ENCODE measurements around the gene SHB. TPM values are rescaled to one million over a fixed set of nuclear protein-coding genes. Genes with fewer than 3 reads are reported as not detected.
A peak's percentile ranks its signal among the peaks of the same experiment; 100 is the strongest.

The SHB gene
- total RNA-seq, 1 donor from 2014 or later: 3.1 TPM

DNA sequence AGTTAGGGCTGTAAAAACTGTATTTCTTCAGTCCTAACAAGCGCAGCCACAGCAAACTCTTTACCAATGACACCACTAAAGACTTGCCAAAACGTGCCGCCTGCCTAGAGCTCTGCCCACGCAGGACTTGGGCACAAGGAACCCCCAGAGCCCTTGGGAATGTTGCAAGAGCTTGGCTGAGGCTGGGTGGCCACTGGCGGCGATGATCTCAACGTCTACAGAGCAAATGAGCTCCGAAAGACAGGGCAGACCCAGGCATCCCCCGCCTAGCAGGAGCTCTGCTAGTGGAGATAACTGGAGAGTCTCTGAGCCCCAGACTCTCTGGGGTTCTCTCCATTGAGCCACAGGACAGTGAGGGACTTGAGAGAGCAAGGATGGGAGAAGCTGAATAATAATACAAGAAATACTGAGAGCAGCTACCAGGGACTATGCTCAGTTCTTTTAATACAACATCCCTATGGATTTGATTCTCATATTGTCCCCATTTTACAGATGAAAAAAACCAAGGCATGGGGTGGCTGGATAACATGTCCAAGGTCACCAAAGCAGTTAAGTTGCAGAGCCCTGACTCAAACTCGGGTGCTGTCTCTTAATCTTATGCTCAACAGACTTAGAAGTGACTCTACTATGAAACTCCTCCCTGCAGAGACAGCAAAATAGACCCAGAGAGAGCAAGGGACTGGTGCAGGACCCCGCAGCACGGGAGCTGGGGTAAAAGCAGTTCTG is 32.5 kb downstream of the SHB start:
- no peaks in the 10 kb centered on the region for H3K27me3 ChIP-seq (ENCODE audit: control insufficient read depth in 3 of 3, insufficient read depth in 3 of 3, low read length in 3 of 3)
- no peaks in the 10 kb centered on the region for H3K36me3 ChIP-seq (ENCODE audit: control insufficient read depth in 3 of 3, insufficient read depth in 3 of 3, low read length in 3 of 3)
- no peak overlapping the region for H3K9ac ChIP-seq (ENCODE audit: low read depth in 1 of 3, low read length in 3 of 3)
- peaks cover 14 to 42% (median 24%) of the 10 kb centered on the region in 3 donors for H3K4me1 ChIP-seq (ENCODE audit: control insufficient read depth in 3 of 3, insufficient read depth in 3 of 3, low read length in 3 of 3)
- H3K9me3 ChIP-seq (ENCODE audit: control insufficient read depth in 3 of 3, low read length in 3 of 3): no peaks in the 10 kb centered on the region
- H3K27ac ChIP-seq (ENCODE audit: low read depth, low read length): no peak overlapping the region
- no peak overlapping the region for H3K4me3 ChIP-seq (ENCODE audit: low read length in 3 of 3)

DNA sequence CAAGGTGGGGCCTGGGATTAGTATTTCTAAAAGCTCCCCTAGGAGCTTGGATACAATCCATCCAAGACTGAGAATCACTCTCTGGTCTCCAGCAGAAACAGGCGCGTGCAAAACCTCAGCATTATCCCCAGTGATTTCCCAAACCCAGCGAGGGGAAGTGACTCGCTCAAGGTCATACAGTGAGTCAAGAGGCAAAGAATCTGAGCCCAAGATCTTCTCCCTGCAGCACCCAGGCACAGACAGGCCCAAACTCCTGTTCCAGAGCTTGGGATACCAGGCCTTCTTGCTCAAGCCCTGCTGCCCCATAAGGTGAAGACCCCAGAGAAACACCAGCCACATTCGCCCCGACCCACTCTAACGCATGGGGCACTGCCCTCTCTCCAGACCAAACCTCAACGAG is 33.2 kb downstream of the SHB start:
- no peak overlapping the region for H3K27ac ChIP-seq (ENCODE audit: low read depth, low read length)
- H3K9me3 ChIP-seq (ENCODE audit: control insufficient read depth in 3 of 3, low read length in 3 of 3): no peaks in the 10 kb centered on the region
- no peaks in the 10 kb centered on the region for H3K27me3 ChIP-seq (ENCODE audit: control insufficient read depth in 3 of 3, insufficient read depth in 3 of 3, low read length in 3 of 3)
- no peaks in the 10 kb centered on the region for H3K36me3 ChIP-seq (ENCODE audit: control insufficient read depth in 3 of 3, insufficient read depth in 3 of 3, low read length in 3 of 3)
- no peak overlapping the region for H3K9ac ChIP-seq (ENCODE audit: low read depth in 1 of 3, low read length in 3 of 3)
- no peak overlapping the region for H3K4me3 ChIP-seq (ENCODE audit: low read length in 3 of 3)
- H3K4me1 ChIP-seq (ENCODE audit: control insufficient read depth in 3 of 3, insufficient read depth in 3 of 3, low read length in 3 of 3): peaks cover 14 to 42% (median 22%) of the 10 kb centered on the region in 3 donors

DNA sequence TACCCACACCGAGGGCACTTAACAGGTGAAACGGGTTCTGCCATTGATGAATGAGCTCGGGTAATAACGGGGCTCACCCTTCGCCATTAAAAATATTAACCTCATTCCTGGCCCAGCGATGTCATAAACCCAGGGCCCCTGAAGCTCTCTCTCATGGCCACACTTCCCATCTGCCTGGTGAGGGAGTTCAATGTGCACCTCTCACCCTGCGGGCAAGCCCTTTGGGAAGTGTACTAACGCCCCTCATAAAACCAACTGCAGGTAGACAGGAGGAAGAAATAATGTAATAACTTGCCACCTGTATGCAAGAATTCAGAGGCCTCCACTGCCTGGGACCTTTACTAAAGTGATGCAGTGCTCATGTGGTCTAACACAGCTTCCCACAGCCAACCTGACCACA is 35.1 kb downstream of the SHB start:
- Histone ChIP-seq H3K36me3 (ENCODE audit: control insufficient read depth in 3 of 3, insufficient read depth in 3 of 3, low read length in 3 of 3) (no peaks in the 10 kb centered on the region), H3K27ac (ENCODE audit: low read depth, low read length) (no peak overlapping the region), H3K9ac (ENCODE audit: low read depth in 1 of 3, low read length in 3 of 3) (no peak overlapping the region), H3K4me1 (ENCODE audit: control insufficient read depth in 3 of 3, insufficient read depth in 3 of 3, low read length in 3 of 3) (peaks cover 14 to 35% (median 22%) of the 10 kb centered on the region in 3 donors), H3K27me3 (ENCODE audit: control insufficient read depth in 3 of 3, insufficient read depth in 3 of 3, low read length in 3 of 3) (no peaks in the 10 kb centered on the region), H3K9me3 (ENCODE audit: control insufficient read depth in 3 of 3, low read length in 3 of 3) (no peaks in the 10 kb centered on the region), H3K4me3 (ENCODE audit: low read length in 3 of 3) (no peak overlapping the region)

GRCh38 chr9:38032266-38033110 is 36.5 kb downstream of the SHB start:
- no peak overlapping the region for H3K9ac ChIP-seq (ENCODE audit: low read depth in 1 of 3, low read length in 3 of 3)
- no peaks in the 10 kb centered on the region for H3K9me3 ChIP-seq (ENCODE audit: control insufficient read depth in 3 of 3, low read length in 3 of 3)
- H3K27me3 ChIP-seq (ENCODE audit: control insufficient read depth in 3 of 3, insufficient read depth in 3 of 3, low read length in 3 of 3): no peaks in the 10 kb centered on the region
- no peaks in the 10 kb centered on the region for H3K36me3 ChIP-seq (ENCODE audit: control insufficient read depth in 3 of 3, insufficient read depth in 3 of 3, low read length in 3 of 3)
- no peak overlapping the region for H3K27ac ChIP-seq (ENCODE audit: low read depth, low read length)
- H3K4me1 ChIP-seq (ENCODE audit: control insufficient read depth in 3 of 3, insufficient read depth in 3 of 3, low read length in 3 of 3): peaks cover 9 to 23% (median 22%) of the 10 kb centered on the region in 3 donors
- H3K4me3 ChIP-seq (ENCODE audit: low read length in 3 of 3): no peak overlapping the region

DNA sequence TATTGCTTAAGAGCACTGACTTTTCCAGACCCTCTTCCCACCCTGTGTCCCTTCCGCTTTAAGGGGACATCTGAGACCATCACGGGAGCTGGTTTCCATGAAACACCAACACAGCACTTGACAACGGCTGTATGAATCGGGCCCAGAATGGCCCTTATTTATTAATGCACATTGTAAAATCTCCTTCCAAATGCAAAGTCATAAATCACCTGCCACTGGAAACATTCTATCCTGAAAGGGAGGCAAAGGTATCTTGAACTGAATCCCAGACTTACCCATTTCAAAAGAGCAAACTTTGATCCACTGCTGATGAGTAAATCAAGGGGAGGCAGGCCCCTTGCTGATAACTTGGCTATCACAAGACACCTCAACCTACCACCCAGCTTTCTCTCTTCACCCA is 37.4 kb downstream of the SHB start:
- H3K4me1 ChIP-seq (ENCODE audit: control insufficient read depth in 3 of 3, insufficient read depth in 3 of 3, low read length in 3 of 3): peaks cover 18 to 31% (median 25%) of the 10 kb centered on the region in 3 donors
- H3K36me3 ChIP-seq (ENCODE audit: control insufficient read depth in 3 of 3, insufficient read depth in 3 of 3, low read length in 3 of 3): no peaks in the 10 kb centered on the region
- H3K9ac ChIP-seq (ENCODE audit: low read depth in 1 of 3, low read length in 3 of 3): no peak overlapping the region
- H3K4me3 ChIP-seq (ENCODE audit: low read length in 3 of 3): no peak overlapping the region
- no peaks in the 10 kb centered on the region for H3K27me3 ChIP-seq (ENCODE audit: control insufficient read depth in 3 of 3, insufficient read depth in 3 of 3, low read length in 3 of 3)
- H3K27ac ChIP-seq (ENCODE audit: low read depth, low read length): no peak overlapping the region
- H3K9me3 ChIP-seq (ENCODE audit: control insufficient read depth in 3 of 3, low read length in 3 of 3): no peaks in the 10 kb centered on the region

DNA sequence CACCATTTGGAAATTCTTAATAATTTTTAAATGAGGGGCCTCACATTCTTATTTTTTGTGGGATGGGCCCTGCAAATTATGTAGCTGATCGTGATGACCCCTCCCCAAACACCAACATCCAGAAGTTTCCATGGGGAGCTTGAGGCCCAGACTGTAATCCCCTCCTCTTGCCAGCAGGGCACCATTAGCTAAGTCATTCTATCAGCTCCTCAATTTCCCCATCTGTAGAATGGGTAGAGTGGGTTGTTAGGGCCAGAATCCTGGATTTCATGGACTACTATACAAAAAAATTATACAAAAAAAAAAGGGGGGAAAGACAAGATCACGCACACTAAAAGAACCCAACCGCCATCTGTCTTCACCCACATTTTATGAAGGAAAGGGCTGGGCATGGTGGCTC is 38.4 kb downstream of the SHB start:
- Histone ChIP-seq H3K27ac (ENCODE audit: low read depth, low read length) (no peak overlapping the region), H3K4me1 (ENCODE audit: control insufficient read depth in 3 of 3, insufficient read depth in 3 of 3, low read length in 3 of 3) (peaks cover 27 to 37% (median 31%) of the 10 kb centered on the region in 3 donors), H3K9me3 (ENCODE audit: control insufficient read depth in 3 of 3, low read length in 3 of 3) (no peaks in the 10 kb centered on the region), H3K9ac (ENCODE audit: low read depth in 1 of 3, low read length in 3 of 3) (no peak overlapping the region), H3K4me3 (ENCODE audit: low read length in 3 of 3) (no peak overlapping the region), H3K27me3 (ENCODE audit: control insufficient read depth in 3 of 3, insufficient read depth in 3 of 3, low read length in 3 of 3) (no peaks in the 10 kb centered on the region), H3K36me3 (ENCODE audit: control insufficient read depth in 3 of 3, insufficient read depth in 3 of 3, low read length in 3 of 3) (no peaks in the 10 kb centered on the region)

GRCh38 chr9:38029915-38030638 is 39.0 kb downstream of the SHB start:
- Histone ChIP-seq H3K27ac (ENCODE audit: low read depth, low read length) (no peak overlapping the region), H3K4me1 (ENCODE audit: control insufficient read depth in 3 of 3, insufficient read depth in 3 of 3, low read length in 3 of 3) (peaks cover 32 to 43% (median 37%) of the 10 kb centered on the region in 3 donors), H3K4me3 (ENCODE audit: low read length in 3 of 3) (no peak overlapping the region), H3K27me3 (ENCODE audit: control insufficient read depth in 3 of 3, insufficient read depth in 3 of 3, low read length in 3 of 3) (no peaks in the 10 kb centered on the region), H3K36me3 (ENCODE audit: control insufficient read depth in 3 of 3, insufficient read depth in 3 of 3, low read length in 3 of 3) (no peaks in the 10 kb centered on the region), H3K9ac (ENCODE audit: low read depth in 1 of 3, low read length in 3 of 3) (no peak overlapping the region), H3K9me3 (ENCODE audit: control insufficient read depth in 3 of 3, low read length in 3 of 3) (no peaks in the 10 kb centered on the region)

- Histone ChIP-seq H3K9me3 (ENCODE audit: control insufficient read depth in 3 of 3, low read length in 3 of 3) (no peaks in the 10 kb centered on the region), H3K36me3 (ENCODE audit: control insufficient read depth in 3 of 3, insufficient read depth in 3 of 3, low read length in 3 of 3) (peaks cover 0 to 2% (median 0%) of the 10 kb centered on the region in 3 donors), H3K27me3 (ENCODE audit: control insufficient read depth in 3 of 3, insufficient read depth in 3 of 3, low read length in 3 of 3) (no peaks in the 10 kb centered on the region), H3K4me1 (ENCODE audit: control insufficient read depth in 3 of 3, insufficient read depth in 3 of 3, low read length in 3 of 3) (peaks cover 41 to 49% (median 43%) of the 10 kb centered on the region in 3 donors), H3K4me3 (ENCODE audit: low read length in 3 of 3) (no peak overlapping the region), H3K27ac (ENCODE audit: low read depth, low read length) (no peak overlapping the region), H3K9ac (ENCODE audit: low read depth in 1 of 3, low read length in 3 of 3) (peak overlapping the region in 1 of 3 donors; percentile 3)
Measured at GRCh38 chr9:38027714-38028113, 41.3 kb downstream of the SHB start.

GRCh38 chr9:38026840-38027527 is 42.0 kb downstream of the SHB start:
- Histone ChIP-seq H3K27me3 (ENCODE audit: control insufficient read depth in 3 of 3, insufficient read depth in 3 of 3, low read length in 3 of 3) (no peaks in the 10 kb centered on the region), H3K36me3 (ENCODE audit: control insufficient read depth in 3 of 3, insufficient read depth in 3 of 3, low read length in 3 of 3) (peaks cover 0 to 2% (median 0%) of the 10 kb centered on the region in 3 donors), H3K27ac (ENCODE audit: low read depth, low read length) (peak overlapping the region; percentile 67), H3K9me3 (ENCODE audit: control insufficient read depth in 3 of 3, low read length in 3 of 3) (no peaks in the 10 kb centered on the region), H3K9ac (ENCODE audit: low read depth in 1 of 3, low read length in 3 of 3) (peak overlapping the region in 1 of 3 donors; percentile 40), H3K4me1 (ENCODE audit: control insufficient read depth in 3 of 3, insufficient read depth in 3 of 3, low read length in 3 of 3) (peaks cover 35 to 41% (median 38%) of the 10 kb centered on the region in 3 donors), H3K4me3 (ENCODE audit: low read length in 3 of 3) (peak overlapping the region in 1 of 3 donors; percentile 35)
